ENCODE data around the gene SYT15. TPM values are rescaled to one million over a fixed set of nuclear protein-coding genes. Genes with fewer than 3 reads are reported as not detected.

SYT15 gene
- total RNA-seq, 1 donor from 2014 or later, result 50.9 TPM

- Histone ChIP-seq H3K27ac (no peak overlapping the region), H3K4me3 (no peak overlapping the region), H3K9me3 (no peaks in the 10 kb centered on the region), H3K4me1 (peaks cover 9 to 10% of the 10 kb centered on the region in 2 donors), H3K36me3 (no peaks in the 10 kb centered on the region), H3K27me3 (peaks cover 14% of the 10 kb centered on the region)
- no peak for DNase-seq (ENCODE audit: low spot score in 2 of 2)
- intact Hi-C loops (cut with DNase I), result no loop called here
- TF ChIP-seq CTCF (IDR thresholded peaks at IDR 0.05), result no peak
These were observed 24.7 kb upstream of the SYT15 start for GRCh38 chr10:46554166-46554781.

DNA sequence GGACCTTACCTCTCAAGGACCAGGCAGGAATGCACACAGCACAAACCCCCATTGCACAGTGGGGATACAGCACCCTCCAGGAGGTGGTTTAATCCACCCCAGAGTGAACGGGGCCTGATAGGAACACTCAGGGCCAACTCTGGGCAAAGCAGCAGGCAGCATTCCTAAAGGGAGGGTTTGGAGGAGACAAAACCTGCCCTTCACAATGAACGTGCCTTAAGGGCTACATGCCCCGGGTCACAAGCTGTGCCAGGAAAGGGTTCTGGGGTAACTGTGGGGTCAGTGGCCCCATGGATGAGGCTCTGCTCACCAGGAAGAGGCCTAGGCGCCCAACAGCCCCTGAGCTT lies 23.6 kb upstream of the SYT15 start:
- Histone ChIP-seq H3K4me1 (peaks cover 9 to 10% of the 10 kb centered on the region in 2 donors), H3K27ac (no peak overlapping the region), H3K27me3 (peaks cover 14% of the 10 kb centered on the region), H3K9me3 (no peaks in the 10 kb centered on the region), H3K36me3 (no peaks in the 10 kb centered on the region), H3K4me3 (peak overlapping the region in 1 of 2 donors; percentile 63)
- DNase-seq (ENCODE audit: low spot score in 2 of 2), result no peak
- no peak for TF ChIP-seq CTCF (IDR thresholded peaks at IDR 0.05)
- intact Hi-C loops (cut with DNase I), result no loop called here

GRCh38 chr10:46555713-46556514 lies 23.0 kb upstream of the SYT15 start:
- TF ChIP-seq CTCF (IDR thresholded peaks at IDR 0.05), result no peak
- H3K4me1 ChIP-seq, result peaks cover 9 to 10% of the 10 kb centered on the region in 2 donors
- intact Hi-C loops (cut with DNase I), result no loop called here
- no peak overlapping the region for H3K27ac ChIP-seq
- peak overlapping the region; percentile 55 to 63 for H3K4me3 ChIP-seq
- H3K9me3 ChIP-seq, result no peaks in the 10 kb centered on the region
- DNase-seq (ENCODE audit: low spot score in 2 of 2), result peak in 1 of 2 donors; percentile 63
- no peaks in the 10 kb centered on the region for H3K36me3 ChIP-seq
- H3K27me3 ChIP-seq, result peaks cover 14% of the 10 kb centered on the region

GRCh38 chr10:46556515-46557318 lies 22.2 kb upstream of the SYT15 start, which contains the start of gene GPRIN2:
TSS of gene GPRIN2 (minus strand) at chr10:46556658. CDS start at chr10:46550736, 5,922 bp downstream.
- peak within 1 kb of the TSS; percentile 55 to 63 for H3K4me3 ChIP-seq
- peak in 1 of 2 donors; percentile 66 for DNase-seq (ENCODE audit: low spot score in 2 of 2)
- peaks cover 14% of the 10 kb centered on the region for H3K27me3 ChIP-seq
- intact Hi-C loops (cut with DNase I), result no loop called here
- peaks cover 9 to 10% of the 10 kb centered on the region in 2 donors for H3K4me1 ChIP-seq
- no peak within 1 kb of the TSS for H3K27ac ChIP-seq
- H3K9me3 ChIP-seq, result no peaks in the 10 kb centered on the region
- no peak for TF ChIP-seq CTCF (IDR thresholded peaks at IDR 0.05)
- no peaks in the 10 kb centered on the region for H3K36me3 ChIP-seq

GRCh38 chr10:46557319-46558121 lies 21.4 kb upstream of the SYT15 start:
- Histone ChIP-seq H3K27ac (no peak overlapping the region), H3K4me1 (peaks cover 9 to 10% of the 10 kb centered on the region in 2 donors), H3K9me3 (no peaks in the 10 kb centered on the region), H3K36me3 (no peaks in the 10 kb centered on the region), H3K4me3 (no peak overlapping the region), H3K27me3 (peaks cover 14% of the 10 kb centered on the region)
- TF ChIP-seq CTCF (IDR thresholded peaks at IDR 0.05), result no peak
- peak in 1 of 2 donors; percentile 66 for DNase-seq (ENCODE audit: low spot score in 2 of 2)
- intact Hi-C loops (cut with DNase I), result no loop called here
